HG02884 (cell line): ENCODE measurements around the gene SUMO2.
"Not testable (repeated sequence)": the region's sequence is repeated elsewhere in the genome, so short reads cannot be mapped to it uniquely, and the experiment has no call there.

Experiments
- ATAC-seq: cut with Tn5 transposase; IDR thresholded peaks from one replicate; pipeline ENCODE4 v1.9.1; 2021; ENCODE audit warnings: mild to moderate bottlenecking, moderate library complexity; ENCODE audit not compliant: unreplicated experiment

Gene SUMO2

DNA sequence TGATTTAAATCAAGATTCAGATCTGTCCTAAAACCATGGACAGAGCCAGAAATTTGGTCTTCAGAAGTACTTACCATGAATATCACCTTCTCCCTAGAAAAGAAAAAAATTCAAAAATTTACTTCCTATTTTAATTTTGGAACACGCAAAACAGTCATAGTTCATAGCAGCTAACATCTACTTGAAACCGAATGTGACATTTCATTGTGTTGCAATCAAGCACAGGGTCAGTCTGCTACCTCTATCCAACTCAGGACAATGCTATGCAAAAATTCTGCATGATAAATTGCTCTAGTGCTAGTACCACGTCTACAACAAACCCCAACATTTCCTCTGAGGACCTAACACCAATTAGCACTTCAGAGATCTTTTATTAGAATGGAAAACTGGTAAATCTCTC, 36.2 kb downstream of the SUMO2 start:
- no peak for ATAC-seq

DNA sequence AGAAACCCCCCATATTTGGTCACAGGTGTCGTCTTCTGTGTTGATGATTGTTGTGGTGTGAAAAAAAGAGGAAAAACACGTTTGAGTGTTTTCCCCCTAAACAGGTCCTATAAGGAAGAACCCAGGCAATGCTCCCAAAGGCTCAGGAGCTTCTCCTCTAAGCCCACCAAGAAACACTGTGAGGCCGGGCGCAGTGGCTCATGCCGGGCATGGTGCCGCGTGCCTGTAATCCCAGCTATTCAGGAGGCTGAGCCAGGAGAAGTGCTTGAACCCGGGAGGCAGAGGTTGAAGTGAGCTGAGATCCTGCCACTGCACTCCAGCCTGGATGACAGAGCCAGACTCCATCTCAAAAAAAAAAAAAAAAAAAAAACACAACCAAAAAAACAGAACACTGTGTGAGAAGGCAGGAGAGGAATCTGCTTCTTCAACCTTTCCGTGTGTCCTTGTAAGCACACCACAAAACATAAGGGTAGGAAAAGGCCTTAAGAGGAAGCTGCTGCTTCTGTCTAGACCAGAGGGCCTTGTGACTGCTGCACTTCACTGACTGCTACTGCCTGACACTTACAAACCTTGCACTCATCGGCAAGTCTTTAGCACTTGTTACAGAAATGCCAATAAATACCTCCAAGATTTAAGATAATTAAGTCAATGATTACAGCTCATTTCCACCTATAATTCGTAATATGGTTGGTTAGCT, 37.8 kb downstream of the SUMO2 start:
- no peak for ATAC-seq

DNA sequence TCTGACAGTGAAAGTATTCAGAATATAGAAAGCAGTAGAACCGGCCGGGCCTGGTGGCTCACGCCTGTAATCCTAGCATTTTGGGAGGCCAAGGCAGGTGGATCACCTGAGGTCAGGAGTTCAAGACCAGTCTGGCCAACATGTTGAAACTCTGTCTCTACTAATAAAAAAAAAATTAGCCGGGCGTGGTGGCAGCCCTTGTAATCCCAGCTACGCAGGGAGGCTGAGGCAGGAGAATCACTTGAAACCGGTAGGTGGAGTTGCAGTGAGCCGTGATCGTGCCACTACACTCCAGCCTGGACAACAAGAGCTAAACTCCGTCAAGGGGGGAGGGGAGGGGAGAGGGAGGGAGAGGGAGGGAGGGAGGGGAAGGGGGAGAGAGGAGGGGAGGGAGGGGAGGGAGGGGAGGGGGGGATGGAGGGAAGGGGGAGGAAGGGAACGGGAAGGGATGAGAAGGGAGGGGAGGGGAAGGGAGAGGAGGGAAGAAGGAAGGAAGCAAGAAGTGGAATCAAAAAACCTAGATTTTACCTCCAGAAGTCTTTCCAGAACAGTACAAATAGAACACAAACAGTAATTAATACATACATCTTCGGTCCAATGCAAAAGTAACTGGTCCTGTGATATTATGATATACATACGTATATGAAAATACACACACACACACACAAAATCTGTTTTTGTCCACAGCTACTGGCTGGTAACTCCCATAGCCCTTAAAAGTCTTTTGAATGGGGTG, 40.4 kb downstream of the SUMO2 start:
- ATAC-seq = no peak

DNA sequence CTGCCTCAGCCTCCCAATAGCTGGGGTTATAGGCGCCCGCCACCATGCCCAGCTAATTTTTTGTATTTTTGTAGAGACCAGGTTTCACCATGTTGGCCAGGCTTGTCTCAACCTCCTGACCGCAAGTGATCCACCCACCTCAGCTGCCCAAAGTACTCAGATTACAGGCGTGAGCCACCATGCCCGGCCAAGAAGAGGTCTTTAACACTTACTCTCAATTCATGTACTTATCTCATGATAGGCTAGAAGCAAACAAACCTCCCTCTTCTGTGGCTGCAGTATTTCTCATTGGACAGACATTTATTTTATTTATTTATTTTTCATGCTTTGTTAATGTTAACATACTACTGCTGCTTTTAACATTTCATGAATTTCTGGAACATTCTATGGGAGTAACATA, 44.2 kb downstream of the SUMO2 start:
- ATAC-seq = no peak

DNA sequence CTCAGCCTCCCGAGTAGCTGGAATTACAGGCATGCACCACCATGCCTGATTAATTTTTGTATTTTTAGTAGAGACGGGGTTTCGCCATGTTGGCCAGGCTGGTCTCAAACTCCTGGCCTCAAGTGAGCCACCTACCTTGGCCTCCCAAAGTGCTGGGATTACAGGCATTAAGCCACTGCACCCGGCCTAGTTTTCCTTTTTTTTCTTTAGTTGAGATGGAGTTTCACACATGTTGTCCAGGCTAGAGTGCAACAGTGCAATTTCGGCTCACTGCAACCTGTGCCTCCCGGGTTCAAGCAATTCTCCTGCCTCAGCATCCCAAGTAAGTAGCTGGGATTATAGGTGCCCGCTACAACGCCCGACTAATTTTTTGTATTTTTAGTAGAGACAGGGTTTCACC, 45.0 kb downstream of the SUMO2 start:
- ATAC-seq = not testable (repeated sequence)

DNA sequence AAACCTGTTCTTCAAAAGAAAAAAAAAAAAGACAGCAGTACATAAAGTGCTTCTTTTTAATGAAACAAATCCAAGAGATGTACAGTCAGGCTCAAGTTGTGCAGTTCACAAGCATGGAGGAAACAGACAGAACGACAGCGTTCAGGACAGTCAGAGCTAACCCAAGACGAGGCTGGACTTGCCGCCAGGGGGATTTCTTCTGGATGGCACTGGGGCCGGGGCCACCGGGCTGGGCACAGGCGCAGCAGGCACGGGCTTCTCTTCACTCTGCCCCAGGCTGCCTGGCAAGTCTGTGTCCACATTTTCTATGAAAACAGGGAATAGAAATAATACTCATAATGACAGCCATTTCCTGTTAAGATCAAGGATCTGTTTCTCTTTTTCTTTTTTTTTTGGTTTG, 46.8 kb downstream of the SUMO2 start:
- ATAC-seq = no peak

DNA sequence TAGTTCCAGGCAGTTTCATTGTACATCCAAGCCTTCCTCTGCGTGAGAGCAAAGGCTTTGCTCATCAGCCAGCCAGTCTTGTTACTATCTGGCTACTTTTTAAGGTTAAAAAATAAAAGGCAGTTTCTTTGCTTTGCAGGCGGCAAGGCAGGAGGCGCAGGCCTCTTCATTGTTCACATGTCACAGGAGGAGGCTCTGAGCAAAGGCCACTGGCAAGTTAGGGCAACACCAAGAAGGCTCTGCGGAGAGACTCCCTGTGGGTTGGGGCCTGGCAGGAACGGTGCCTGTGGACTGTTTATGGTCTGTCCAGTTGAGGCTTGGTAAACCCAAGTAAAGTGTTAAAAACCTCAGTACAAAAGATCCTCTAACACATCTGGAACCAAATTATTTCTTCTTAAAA, 47.3 kb downstream of the SUMO2 start:
- no peak for ATAC-seq

DNA sequence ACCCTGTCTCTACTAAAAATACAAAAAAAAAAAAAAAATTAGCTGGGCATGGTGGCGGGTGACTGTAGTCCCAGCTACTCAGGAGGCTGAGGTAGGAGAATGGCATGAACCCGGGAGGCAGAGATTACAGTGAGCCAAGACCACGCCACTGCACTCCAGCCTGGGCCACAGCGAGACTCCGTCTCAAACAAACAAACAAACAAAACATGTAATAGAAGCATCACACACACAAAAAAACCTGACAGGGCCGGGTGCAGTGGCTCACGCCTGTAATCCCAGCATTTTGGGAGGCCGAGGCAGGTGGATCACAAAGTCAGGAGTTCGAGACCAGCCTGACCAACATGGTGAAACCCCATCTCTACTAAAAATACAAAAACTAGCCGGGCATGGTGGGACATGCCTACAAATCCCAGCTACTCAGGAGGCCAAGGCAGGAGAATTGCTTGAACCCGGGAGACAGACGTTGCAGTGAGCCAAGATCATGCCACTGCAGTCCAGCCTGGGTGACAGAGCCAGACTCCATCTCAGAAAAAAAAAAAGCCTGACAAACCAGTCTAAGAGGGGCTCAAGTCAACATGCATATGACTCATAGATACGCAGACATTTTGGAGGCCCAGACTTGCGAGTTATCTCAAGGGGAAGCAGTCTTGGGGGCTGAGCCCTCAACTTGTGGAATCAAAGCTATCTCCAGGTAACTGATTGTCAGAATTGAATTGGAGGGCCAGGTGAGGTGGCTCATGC, 49.0 kb downstream of the SUMO2 start:
- ATAC-seq = not testable (repeated sequence)

DNA sequence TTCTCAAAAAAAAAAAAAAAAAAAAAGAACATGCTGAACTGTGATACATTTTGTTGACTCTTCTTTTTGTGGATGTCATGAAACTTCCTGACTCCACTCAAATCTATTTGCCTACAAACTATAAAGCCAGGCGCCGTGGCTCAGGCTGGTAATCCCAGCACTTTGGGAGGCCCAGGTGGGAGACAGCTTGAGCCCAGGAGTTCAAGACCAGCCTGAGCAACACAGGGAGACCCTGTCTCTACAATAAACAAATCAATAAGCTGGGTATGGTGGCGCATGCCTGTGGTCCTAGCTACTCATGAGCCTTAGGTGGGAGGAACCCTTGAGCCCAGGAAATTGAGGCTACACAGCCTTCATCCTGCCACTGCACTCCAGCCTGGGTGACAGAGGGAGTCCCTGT, 49.8 kb downstream of the SUMO2 start:
- ATAC-seq = no peak

DNA sequence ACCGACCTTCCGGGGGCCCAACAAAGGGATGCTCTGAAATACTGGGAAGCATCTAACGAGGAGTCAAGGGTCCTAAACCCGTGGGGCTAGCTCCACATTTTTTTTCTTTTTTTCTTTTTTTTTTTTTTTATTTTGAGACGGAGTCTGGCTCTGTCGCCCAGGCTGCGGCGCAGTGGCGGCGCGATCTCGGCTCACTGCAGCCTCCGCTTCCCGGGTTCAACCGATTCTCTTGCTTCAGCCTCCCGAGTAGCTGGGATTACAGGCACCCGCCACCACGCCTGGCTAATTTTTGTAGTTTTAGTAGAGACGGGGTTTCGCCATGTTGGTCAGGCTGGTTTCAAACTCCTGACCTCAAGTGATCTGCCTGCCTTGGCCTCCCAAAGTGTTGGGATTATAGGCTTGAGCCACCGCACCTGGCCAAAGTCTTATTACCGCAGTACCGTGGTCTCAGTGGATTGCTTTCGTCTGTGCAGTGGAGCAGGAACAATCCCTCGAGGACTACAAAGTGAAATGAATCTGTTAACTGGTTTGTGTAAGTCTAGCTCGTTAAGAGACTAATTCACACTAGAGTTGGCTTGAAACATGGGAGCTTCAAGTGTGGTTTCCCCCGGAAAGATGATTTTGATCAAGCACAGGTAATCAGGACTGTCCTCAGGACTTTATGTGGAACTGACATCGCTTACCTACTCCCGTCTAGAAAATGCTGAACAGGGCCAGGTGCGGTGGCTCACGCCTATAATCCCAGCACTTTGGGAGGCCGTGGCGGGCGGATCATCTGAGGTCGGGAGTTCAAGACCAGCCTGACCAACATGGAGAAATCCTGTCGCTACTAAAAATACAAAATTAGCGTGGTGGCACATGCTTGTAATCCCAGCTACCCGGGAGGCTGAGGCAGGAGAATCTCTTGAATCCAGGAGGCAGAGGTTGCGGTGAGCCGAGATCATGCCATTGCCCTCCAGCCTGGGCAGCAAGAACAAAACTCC, 50.5 kb downstream of the SUMO2 start:
- not testable (repeated sequence) for ATAC-seq

DNA sequence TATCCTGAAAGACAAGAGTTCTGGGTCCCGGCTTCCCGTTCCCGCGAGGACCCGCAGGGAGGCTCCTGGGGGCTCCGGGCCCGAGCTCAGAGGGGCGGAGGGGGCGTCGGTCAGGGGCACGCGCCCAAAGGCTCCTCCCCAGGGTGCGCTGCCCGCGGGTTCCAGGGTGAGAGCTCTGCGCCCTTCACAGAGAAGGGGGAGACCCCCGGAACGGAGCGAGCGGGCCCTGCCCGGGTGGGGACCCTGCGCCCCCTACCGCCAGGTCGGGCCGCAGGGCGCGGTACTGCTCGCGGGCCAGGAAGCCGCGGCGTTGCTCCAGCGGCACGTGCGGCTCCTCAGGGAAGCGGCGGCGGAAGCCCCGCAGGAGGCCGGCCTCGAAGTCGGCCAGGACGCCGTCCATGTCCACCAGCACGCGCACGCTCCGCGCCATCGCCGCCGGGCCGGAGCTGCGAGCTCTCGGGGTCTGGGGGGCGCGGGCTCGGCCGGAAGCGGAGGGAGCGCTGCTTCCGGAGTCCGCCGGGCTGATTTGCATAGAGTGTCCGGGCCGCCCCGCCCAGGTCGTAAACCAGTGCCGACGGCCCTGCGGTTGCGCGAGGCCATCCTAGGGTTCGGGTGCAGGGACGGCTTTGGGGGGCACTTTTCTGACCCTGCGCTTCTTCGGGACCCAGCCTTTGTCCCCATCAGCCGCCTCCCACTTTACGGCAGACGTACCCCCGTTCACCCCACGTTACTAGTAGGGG, 51.3 kb downstream of the SUMO2 start, which contains the start of gene NT5C:
Gene NT5C, minus strand, starts transcription at position 465 of the 740 bp plus-strand sequence. Its CDS starts 35 bp downstream, at position 430.
- ATAC-seq = peak; percentile 73

DNA sequence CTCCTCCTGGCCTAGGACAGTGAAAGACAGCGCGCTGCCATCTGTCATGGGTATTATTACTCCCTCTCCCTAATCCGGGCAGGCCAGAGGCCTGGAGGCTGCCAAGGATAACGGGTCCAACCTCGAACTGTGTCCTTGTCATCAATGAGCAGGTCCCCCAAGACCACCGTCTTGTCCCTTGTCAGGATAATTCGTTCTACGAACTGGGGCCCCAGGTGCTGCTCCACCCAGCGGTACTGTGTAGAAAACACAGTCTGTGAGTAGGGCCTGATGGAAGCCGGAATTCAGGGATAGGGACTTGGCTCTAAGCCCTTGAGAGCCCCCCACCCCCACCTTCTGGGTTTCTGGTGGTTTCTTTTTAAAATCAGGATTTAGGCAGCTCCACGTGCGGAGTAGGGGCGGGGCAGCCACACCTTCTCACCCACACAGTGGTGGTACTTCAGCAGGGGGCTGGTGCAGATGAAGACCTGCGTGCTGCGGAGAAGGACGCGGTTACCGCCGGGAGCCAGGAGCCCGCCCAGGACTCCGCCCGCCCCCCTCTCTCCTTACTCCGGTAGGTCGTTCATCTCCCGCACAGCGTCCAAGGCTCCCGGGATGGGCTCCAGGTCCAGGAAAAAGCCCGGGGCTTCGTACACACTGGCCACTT, 52.0 kb downstream of the SUMO2 start:
- ATAC-seq = no peak

DNA sequence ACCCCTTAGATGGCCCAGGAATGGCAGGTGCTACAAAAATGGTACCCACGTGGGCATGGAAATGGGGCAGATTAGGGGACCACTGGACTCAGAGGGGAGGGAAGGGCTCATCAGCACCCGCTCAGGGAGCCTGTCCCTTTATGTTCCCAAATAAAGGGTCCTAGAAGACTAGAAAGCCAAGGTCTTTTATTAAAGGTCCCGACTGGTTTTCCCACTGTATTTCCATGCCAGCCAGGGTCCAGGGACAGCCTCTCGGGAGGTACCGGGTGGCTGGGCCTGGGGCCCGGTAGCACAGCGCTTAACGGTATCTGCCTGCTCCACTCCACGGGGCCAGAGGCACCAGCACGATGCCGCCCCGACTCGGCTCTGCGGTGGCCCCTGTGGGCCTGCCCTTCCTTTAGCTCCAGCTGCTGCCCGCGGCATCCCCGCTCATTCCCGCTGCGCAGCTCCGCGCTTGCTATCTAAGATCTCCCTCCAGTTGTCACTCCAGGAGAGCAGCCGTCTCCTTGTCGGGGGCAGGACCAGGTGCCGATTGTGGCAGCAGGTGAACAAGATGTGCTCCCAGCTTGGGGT, 52.6 kb downstream of the SUMO2 start:
- ATAC-seq = no peak

DNA sequence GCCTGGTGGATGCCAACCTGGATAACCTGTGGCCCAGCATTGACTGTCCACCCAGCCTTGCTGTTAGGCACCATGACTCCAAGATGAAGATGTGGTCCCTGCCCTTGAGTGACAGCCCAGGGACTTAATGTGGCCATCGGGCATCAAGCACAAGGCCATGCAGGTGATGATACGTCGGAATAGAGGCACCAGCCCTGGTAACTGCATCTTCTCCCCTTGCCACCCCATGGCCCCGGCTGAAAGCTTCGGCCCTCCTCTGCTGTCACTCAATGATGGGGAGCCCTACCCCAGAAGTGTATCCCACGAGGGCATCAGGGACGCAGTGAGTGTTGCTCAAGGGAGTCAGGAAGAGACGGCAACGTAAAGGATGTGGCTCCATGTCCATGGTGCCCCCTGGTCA, 53.2 kb downstream of the SUMO2 start:
- ATAC-seq = no peak

DNA sequence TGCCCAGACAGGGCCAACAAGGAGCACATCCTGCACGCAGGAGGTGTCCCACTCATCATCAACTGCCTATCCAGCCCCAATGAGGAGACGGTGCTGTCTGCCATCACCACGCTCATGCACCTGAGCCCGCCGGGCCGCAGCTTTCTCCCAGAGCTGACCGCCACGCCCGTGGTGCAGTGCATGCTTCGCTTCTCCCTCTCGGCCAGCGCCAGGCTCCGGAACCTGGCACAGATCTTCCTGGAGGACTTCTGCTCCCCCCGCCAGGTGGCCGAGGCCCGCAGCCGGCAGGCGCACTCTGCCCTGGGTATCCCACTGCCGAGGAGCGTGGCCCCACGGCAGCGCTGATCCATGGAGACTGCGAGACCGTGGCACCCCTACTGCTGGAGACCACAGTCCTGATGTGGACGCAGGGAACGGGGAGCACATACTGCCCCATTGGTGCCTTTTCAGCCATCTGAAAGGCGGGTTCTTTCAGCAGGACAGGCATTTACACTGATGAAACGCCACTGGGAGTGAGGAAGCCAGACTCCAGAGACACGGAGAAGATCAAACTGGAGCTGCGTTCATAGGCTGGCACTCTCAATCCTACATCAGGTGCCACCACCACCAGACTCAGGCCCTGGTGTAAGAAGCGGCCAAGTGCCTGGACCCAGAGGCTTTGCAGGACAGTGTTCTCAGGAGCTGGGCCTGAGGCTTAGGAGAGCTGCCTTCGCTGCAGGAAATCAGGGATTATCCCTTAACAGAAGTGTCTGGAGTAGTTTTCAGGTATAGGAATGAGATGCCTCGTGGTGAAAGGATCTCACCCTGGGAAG, 53.9 kb downstream of the SUMO2 start:
- no peak for ATAC-seq

DNA sequence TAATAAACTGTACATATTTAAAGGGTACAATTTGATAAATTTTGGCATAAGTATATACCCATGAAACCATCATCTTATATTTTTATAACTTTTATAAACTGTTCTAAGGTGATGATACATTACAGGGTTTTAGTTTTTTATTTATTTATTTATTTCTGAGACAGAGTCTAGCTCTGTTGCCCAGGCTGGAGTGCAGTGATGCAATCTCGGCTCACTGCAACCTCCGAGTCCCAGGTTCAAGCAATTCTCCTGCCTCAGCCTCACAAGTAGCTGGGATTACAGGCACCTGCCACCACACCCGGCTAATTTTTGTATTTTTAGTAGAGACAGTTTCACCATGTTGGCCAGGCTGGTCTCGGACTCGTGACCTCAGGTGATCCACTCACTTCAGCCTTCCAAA, 54.8 kb downstream of the SUMO2 start:
- not testable (repeated sequence) for ATAC-seq

DNA sequence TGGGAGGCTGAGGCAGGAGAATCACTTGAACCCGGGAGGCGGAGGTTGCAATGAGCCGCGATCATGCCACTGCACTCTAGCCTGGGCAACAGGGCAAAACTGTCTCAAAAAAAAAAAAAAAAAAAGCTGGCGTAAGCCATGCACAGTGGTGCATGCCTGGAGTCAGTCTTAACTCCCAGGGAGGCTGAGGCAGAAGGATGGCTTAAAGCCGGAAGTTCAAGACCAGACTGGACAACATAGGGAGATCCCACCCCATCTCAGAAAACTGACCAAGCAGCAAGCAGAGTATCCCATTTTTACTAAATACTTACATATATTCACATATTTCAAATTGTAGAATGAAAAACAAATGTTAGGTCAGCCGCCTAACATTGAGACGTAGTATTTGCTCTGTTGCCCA, 55.8 kb downstream of the SUMO2 start:
- ATAC-seq = no peak

DNA sequence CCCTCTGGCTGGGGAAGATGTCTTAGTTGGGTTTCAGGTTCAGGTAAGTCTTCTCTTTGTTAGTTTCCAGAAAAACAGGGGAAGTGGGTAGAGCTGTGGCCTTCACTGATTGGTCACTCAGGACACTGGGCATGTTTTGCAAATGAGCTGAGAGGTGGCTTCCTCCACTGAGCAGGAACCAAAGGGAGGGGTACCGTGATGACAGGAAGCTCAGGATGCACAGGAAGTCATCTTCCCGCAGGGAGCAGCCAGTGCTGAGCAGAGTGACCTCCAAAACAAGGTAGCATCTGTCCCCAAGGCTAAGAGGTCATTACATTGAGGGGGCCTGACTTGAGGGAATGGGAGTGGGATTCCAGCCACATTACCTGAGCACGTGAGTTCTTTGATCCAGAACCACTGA, 56.8 kb downstream of the SUMO2 start:
- ATAC-seq = no peak
